GM19193 (cell line): ENCODE measurements around the gene ETV5.

Source experiments
- POLR2A ChIP-seq: IDR thresholded peaks from 4 replicates; pipeline ENCODE4 v1.6.1; 2011; ENCODE audit not compliant: insufficient read depth, insufficient read length; ENCODE audit errors: extremely low read depth

Gene ETV5

DNA sequence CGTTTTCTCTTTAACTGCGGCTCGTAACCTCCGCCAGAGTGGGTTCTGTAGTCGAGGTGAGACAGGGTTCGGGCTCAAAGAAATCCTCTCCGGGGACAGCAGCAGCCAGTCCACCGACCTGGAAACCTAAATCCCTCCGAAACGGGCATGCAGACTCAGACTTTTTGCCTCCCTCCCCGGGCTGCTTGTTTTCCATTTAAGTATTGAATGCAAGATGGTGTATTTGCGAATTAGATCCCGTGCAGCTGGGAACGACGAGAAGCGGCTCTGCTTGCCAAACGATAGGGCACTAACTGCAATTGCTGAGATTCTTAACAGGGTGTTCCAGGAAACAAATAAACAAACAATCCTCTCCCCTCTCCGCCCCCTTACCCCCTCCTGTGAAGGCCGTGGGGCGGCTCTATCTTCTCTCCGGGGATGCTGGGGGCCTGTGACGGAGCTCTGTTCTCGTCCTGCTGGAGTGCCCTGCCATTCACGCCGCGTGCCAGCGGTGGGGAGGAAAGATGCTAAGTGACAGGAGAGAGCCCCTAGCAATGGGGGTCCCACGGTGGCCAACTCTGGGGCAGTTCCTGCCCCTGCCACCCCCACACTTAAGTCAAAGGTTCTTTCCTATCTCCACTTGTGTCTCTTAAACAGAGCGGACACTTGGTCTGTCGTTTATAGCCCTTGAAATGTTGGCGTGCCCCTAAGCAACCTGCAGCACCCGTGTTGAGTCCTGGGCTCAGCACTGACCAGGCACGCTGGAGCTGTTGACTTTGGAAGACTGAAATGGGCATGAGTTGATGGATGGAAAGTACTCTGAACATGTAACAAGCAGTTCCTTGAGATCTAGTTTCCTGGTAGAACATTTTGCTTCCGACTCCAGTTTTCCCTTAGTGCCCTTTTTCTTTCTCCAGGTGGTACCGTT lies 1.3 kb upstream of the ETV5 start:
- TF ChIP-seq POLR2A, result no peak

GRCh38 chr3:186108106-186108940 lies 566 bp downstream of the ETV5 start:
- TF ChIP-seq POLR2A, result no peak

GRCh38 chr3:186107215-186108105 lies 1.4 kb downstream of the ETV5 start:
- TF ChIP-seq POLR2A, result no peak

DNA sequence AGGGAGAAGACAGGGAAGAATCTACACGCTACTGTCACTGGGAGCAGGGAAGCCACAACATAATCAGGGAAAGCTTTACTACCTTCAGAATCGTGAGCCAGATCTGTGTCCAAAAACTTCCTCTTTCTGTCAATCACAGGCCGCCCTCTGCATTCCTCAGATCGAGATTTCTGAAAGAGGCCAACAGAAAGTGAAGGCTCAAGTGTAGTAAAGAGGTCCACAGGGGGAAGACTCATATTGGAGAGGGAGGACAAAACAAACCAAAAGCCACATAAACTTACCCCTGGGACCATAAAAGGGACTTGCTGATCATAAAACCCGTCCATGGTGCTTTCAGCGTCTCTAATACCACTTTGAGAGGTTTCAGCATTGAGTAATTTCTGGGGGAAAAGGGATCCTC lies 3.3 kb downstream of the ETV5 start:
- TF ChIP-seq POLR2A, result no peak

DNA sequence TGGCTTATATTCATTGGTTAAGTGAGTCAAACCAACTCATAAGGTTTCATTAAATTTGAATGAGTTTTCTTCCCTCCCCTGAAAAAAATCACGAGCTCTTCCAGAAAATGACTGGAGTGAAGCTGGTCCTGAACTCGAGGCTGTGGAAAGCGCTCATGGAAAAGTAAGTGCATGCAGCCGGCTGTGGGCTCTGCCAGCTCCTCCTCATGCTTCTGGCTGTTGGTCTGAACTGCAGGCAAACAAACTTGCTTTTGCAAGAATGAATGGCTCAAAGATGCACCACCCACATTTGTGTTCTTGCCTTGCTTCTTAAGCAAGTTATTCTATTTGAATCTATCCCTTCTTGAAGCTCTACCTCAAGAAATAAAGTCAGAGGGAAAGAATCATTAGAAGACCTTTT lies 6.2 kb downstream of the ETV5 start:
- no peak for TF ChIP-seq POLR2A

GRCh38 chr3:186100398-186100797 lies 8.5 kb downstream of the ETV5 start:
- TF ChIP-seq POLR2A, result no peak

DNA sequence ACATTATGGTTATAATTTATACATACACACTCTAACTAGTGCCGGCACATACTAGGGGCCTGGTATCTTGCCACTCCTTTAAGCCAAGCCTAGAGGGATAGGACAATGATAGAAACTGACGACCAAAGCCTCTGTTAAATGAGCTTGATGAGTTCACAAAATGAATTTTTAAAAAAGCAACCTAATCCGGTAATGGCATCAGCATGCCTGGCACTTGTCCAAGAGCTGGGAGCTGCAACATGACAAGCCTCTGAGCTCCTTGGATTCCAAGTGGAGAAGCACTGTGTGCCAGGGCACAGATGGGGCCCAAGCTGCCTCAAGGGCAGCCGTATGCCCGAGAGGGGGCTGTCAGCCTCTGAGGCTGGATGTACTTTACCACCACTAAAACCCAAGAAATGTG lies 9.7 kb downstream of the ETV5 start:
- TF ChIP-seq POLR2A, result no peak

GRCh38 chr3:186098740-186099139 lies 10.1 kb downstream of the ETV5 start:
- no peak for TF ChIP-seq POLR2A

DNA sequence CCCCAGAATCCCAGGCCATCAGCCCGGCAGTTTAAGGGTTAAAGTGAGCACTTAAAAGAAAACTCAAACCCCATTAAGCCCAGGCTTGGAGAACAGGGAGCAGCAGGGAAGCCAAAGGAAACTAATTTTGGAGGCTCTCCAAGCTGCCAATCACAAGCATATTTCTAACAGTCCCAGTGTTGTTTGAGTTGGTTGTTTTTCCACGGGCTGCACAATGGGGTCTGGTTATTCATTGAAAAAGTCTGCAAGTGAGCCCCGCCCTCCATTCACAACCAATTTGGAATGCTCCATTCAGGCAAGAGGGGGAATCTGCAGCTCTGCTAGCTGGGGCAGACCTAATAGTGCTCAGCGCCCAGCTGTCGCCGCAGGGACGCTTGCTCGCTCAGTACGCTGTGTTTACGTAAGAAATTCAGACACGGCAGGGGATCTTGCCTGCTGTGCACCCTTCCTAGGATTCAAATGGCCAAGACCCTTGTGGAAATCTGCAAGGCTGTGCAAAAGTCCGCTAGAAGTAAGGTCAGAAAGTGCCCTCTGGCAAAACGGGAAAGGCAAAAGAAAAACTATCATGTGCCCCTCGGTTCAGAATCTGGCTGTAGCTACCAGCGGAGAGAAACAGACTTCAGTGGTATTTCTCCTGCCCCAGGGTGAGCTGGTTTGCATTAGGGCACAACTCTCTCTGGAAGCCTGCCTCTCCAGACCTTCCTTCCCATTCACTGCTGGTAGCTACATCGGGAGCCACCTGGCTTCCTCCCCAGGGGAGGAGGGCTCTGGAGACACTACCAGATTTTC lies 11.0 kb downstream of the ETV5 start:
- no peak for TF ChIP-seq POLR2A

DNA sequence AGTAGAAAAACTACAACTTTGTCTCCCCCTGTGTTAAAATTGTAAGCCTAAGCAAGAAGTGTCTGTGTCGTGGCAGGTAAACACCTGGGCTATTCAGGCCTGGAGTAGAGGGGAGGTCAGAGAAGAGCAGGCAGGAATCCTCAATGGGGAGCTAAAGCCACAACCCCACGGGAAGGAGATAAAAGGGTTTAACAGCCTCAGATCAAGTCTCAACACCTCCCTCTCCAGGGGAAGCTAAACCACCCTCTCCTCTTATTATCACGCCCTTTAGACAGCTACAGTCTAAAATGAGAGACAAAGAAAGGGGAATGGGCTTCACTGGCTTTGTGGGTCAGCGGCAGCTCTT lies 11.6 kb downstream of the ETV5 start:
- TF ChIP-seq POLR2A, result no peak

DNA sequence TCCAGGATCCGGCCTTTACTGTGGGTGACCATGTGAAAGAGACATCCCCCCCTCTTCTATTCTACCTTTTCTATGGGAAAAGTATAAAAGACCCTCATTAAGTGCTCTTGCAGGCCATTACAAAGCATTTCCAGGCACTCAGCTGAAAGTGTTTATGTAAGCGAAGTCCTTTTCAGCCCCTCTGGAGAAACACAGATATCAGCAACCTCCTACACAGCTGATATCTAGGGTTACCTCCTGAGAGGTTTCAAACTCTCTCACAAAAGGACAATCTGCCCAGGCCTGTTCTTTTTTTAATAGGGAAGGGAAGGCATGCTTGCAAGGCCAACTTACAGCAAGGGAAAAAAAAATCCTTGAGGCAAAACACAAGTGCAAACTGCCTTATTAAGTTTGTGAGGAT lies 12.6 kb downstream of the ETV5 start:
- no peak for TF ChIP-seq POLR2A

GRCh38 chr3:186095561-186096081 lies 13.3 kb downstream of the ETV5 start:
- TF ChIP-seq POLR2A, result no peak

- no peak for TF ChIP-seq POLR2A
These were observed 14.0 kb downstream of the ETV5 start for GRCh38 chr3:186094696-186095425.

GRCh38 chr3:186094271-186094670 lies 14.6 kb downstream of the ETV5 start:
- no peak for TF ChIP-seq POLR2A

GRCh38 chr3:186093271-186093900 lies 15.5 kb downstream of the ETV5 start:
- no peak for TF ChIP-seq POLR2A
